Measurements from ENCODE around the gene PPP1R14B.

Gene PPP1R14B

DNA sequence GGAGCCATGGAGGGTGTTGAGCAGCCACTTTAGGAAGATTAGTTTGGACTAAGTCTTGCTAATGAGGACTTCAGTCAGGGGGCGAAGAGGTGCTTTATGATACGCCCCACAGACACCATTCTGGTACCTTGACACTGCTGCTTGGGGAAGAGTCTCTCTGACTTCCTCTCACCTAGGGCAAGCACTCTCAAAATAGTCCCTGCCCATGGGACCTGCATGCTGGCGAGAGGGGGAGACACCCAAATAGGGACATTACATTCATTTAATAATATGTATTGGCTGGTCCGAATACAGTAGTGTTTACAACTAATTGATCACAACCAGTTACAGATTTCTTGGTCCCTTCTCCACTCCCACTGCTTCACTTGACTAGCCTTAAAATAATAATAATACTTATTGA, 49.0 kb upstream of the PPP1R14B start:
- Histone ChIP-seq H3K4me3 (replicated peaks; ENCODE audit: insufficient read depth, low read length) (no peak overlapping the region), H3K27me3 (ENCODE audit: insufficient read depth, poor library complexity, severe bottlenecking) (peaks cover 86% of the 10 kb centered on the region), H3K27ac (replicated peaks) (no peak overlapping the region)
- no peak for DNase-seq (ENCODE audit: low read depth in 1 of 2, low spot score in 1 of 2)
- TF ChIP-seq SPI1 (IDR thresholded peaks at IDR 0.05; ENCODE audit: borderline replicate concordance, low read depth) (no peak), GABPA (IDR thresholded peaks at IDR 0.05; ENCODE audit: low read depth) (no peak), POLR2AphosphoS5 (IDR thresholded peaks at IDR 0.05; ENCODE audit: low read depth) (no peak)
- TF ChIP-seq, protein P1, sequence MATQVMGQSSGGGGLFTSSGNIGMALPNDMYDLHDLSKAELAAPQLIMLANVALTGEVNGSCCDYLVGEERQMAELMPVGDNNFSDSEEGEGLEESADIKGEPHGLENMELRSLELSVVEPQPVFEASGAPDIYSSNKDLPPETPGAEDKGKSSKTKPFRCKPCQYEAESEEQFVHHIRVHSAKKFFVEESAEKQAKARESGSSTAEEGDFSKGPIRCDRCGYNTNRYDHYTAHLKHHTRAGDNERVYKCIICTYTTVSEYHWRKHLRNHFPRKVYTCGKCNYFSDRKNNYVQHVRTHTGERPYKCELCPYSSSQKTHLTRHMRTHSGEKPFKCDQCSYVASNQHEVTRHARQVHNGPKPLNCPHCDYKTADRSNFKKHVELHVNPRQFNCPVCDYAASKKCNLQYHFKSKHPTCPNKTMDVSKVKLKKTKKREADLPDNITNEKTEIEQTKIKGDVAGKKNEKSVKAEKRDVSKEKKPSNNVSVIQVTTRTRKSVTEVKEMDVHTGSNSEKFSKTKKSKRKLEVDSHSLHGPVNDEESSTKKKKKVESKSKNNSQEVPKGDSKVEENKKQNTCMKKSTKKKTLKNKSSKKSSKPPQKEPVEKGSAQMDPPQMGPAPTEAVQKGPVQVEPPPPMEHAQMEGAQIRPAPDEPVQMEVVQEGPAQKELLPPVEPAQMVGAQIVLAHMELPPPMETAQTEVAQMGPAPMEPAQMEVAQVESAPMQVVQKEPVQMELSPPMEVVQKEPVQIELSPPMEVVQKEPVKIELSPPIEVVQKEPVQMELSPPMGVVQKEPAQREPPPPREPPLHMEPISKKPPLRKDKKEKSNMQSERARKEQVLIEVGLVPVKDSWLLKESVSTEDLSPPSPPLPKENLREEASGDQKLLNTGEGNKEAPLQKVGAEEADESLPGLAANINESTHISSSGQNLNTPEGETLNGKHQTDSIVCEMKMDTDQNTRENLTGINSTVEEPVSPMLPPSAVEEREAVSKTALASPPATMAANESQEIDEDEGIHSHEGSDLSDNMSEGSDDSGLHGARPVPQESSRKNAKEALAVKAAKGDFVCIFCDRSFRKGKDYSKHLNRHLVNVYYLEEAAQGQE (IDR thresholded peaks at IDR 0.05; ENCODE audit: insufficient replicate concordance, low read depth) = no peak
- TF ChIP-seq, protein P2, sequence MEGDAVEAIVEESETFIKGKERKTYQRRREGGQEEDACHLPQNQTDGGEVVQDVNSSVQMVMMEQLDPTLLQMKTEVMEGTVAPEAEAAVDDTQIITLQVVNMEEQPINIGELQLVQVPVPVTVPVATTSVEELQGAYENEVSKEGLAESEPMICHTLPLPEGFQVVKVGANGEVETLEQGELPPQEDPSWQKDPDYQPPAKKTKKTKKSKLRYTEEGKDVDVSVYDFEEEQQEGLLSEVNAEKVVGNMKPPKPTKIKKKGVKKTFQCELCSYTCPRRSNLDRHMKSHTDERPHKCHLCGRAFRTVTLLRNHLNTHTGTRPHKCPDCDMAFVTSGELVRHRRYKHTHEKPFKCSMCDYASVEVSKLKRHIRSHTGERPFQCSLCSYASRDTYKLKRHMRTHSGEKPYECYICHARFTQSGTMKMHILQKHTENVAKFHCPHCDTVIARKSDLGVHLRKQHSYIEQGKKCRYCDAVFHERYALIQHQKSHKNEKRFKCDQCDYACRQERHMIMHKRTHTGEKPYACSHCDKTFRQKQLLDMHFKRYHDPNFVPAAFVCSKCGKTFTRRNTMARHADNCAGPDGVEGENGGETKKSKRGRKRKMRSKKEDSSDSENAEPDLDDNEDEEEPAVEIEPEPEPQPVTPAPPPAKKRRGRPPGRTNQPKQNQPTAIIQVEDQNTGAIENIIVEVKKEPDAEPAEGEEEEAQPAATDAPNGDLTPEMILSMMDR (IDR thresholded peaks at IDR 0.05; ENCODE audit: insufficient read depth, low read length) = no peak

DNA sequence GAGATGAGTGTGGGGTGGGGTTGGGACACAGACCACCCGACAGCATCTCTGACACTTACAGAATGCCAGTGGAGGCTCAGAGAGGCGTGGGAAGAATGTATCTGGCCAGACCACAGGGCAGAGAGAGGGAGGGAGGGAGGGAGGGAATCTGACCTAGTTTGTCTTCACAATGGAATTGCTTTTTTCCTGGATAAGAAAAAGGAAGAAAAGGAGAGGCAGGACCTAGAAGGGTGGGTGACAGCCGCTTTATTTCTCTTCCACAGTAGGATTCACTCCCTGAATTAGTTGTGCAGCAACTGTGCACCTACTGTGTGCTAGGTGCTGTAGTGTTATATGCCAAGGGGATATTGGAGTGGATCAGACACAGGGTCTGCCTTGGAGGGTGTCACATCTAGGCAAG, 48.0 kb upstream of the PPP1R14B start:
- Histone ChIP-seq H3K27ac (replicated peaks) (no peak overlapping the region), H3K4me3 (replicated peaks; ENCODE audit: insufficient read depth, low read length) (no peak overlapping the region), H3K27me3 (ENCODE audit: insufficient read depth, poor library complexity, severe bottlenecking) (peaks cover 83% of the 10 kb centered on the region)
- TF ChIP-seq SPI1 (IDR thresholded peaks at IDR 0.05; ENCODE audit: borderline replicate concordance, low read depth) (no peak), GABPA (IDR thresholded peaks at IDR 0.05; ENCODE audit: low read depth) (no peak), POLR2AphosphoS5 (IDR thresholded peaks at IDR 0.05; ENCODE audit: low read depth) (no peak)
- TF ChIP-seq, protein P2 (IDR thresholded peaks at IDR 0.05; ENCODE audit: insufficient read depth, low read length) = no peak
- TF ChIP-seq, protein P1 (IDR thresholded peaks at IDR 0.05; ENCODE audit: insufficient replicate concordance, low read depth) = no peak
- no peak for DNase-seq (ENCODE audit: low read depth in 1 of 2, low spot score in 1 of 2)

DNA sequence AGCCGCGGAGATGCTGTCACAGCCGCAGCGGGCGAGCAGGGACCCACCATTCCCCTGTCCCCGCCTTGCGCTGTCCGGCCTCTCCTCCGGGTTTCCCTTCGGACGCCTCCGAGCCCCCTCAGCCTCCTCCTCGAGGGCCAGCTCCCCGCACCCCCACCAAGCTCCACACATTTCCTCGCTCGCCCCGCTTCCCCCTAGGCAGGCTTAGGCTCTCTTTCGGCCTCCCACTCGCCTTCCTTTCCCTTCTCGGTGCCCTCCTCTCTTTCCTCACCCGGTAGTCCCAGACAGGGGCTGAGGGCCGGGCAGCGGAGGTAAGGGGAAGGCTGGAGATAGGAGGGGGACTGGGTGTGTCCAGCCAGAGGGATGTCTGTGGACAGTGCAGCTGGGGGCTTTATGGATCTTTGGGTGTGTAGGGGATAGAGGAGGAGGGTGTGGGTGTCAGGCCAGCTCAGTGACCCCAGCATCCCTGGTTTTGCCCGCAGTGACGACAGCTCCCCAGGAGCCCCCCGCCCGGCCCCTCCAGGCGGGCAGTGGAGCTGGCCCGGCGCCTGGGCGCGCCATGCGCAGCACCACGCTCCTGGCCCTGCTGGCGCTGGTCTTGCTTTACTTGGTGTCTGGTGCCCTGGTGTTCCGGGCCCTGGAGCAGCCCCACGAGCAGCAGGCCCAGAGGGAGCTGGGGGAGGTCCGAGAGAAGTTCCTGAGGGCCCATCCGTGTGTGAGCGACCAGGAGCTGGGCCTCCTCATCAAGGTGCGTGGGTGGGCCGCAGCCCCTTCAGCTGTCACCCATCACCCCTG, 45.9 kb upstream of the PPP1R14B start:
- no peak for DNase-seq (ENCODE audit: low read depth in 1 of 2, low spot score in 1 of 2)
- Histone ChIP-seq H3K27me3 (ENCODE audit: insufficient read depth, poor library complexity, severe bottlenecking) (peaks cover 61% of the 10 kb centered on the region), H3K4me3 (replicated peaks; ENCODE audit: insufficient read depth, low read length) (no peak overlapping the region), H3K27ac (replicated peaks) (no peak overlapping the region)
- TF ChIP-seq, protein P1 (IDR thresholded peaks at IDR 0.05; ENCODE audit: insufficient replicate concordance, low read depth) = no peak
- TF ChIP-seq SPI1 (IDR thresholded peaks at IDR 0.05; ENCODE audit: borderline replicate concordance, low read depth) = no peak
- TF ChIP-seq GABPA (IDR thresholded peaks at IDR 0.05; ENCODE audit: low read depth) = no peak
- TF ChIP-seq POLR2AphosphoS5 (IDR thresholded peaks at IDR 0.05; ENCODE audit: low read depth) = no peak
- TF ChIP-seq, protein P2 (IDR thresholded peaks at IDR 0.05; ENCODE audit: insufficient read depth, low read length) = no peak
